Stimulated activated CD8-positive, alpha-beta memory T cell treated with anti-CD3 and anti-CD28 coated beads, Interleukin-7, amount 100 ng/mL, for 24 hours (primary cell): Measurements from ENCODE around the gene BTG2.
A peak's percentile ranks its signal among the peaks of the same experiment; 100 is the strongest.
"Not testable (repeated sequence)": the region's sequence is repeated elsewhere in the genome, so short reads cannot be mapped to it uniquely, and the experiment has no call there.

Experiments
- DNase-seq: peaks from one replicate; pipeline ENCODE4 v3.0.0-alpha.2; 2020; ENCODE audit warnings: low read depth

Gene BTG2, protein sequence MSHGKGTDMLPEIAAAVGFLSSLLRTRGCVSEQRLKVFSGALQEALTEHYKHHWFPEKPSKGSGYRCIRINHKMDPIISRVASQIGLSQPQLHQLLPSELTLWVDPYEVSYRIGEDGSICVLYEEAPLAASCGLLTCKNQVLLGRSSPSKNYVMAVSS

DNA sequence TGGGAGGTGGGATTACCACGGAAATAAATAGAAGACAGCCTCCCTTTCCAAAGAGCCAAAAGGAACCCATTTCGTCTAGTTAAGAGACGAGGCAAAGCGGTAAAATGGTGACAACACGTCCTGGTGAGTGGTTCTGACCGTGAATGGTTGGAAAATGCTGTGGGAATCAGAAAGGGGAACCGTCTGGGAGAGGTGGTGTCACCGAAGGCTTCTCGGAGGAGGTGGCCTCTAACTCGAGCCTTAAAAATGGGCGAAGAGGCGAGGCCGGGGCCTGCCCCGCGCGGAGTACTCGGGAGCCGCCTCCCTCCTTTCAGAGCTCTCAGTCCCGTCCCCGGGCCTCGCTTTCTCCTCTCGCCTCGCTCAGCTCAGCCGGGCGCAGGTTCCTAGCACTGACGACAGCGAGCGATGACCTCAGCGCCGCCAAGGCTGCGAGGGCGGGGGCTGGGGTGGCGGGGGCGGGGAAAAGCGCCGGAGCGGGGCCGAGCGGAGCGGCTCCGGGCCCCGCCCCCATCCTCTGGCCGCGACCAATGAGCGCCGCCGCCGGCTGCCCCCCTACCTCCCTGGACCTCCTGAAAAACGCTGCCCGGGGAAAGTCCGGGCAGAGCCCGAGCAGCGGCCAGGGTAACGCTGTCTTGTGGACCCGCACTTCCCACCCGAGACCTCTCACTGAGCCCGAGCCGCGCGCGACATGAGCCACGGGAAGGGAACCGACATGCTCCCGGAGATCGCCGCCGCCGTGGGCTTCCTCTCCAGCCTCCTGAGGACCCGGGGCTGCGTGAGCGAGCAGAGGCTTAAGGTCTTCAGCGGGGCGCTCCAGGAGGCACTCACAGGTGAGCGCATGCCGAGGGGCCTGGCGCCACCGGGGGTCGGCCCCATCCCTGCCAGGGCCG is at the start of gene BTG2:
Gene BTG2 (plus strand): TSS at position 601 of the 890 bp plus-strand sequence. CDS start 88 bp downstream, at position 689.
- peak; percentile 66 for DNase-seq

DNA sequence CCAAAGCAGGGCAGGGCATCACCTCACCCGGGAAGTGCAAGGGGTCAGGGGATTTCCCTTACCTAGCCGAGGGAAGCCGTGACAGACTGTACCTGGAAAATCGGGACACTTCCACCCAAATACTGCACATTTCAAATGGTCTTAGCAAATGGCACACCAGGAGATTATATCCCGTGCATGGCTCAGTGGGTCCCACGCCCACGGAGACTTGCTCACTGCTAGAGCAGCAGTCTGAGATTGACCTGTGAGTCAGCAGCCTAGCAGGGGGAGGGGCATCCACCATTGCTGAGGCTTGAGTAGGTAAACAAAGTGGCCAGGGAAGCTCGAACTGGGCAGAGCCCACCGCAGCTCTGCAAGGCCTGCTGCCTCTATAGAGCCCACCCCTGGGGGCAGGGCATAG is 48.7 kb upstream of the BTG2 start:
- not testable (repeated sequence) for DNase-seq

DNA sequence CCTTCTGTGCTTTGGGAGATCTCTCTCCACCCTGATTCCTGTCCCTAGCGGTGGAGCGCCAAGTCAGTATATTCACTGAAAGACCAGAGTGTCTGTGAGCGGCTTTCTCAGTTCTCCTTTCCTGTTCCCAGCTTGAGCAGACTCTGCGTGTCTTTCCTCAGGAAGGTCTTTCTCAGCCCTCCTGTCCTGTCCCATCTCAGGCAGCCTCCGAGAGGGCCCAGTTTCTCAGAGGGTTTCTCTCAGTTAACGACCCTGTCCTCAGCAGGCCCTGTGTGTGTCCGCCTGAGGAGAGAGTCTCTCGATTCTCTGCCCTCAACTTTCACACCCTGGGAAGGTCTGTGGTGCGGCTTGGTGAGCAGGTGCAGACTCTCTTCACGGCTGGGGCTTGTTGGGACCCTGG is 41.8 kb upstream of the BTG2 start:
- no peak for DNase-seq

DNA sequence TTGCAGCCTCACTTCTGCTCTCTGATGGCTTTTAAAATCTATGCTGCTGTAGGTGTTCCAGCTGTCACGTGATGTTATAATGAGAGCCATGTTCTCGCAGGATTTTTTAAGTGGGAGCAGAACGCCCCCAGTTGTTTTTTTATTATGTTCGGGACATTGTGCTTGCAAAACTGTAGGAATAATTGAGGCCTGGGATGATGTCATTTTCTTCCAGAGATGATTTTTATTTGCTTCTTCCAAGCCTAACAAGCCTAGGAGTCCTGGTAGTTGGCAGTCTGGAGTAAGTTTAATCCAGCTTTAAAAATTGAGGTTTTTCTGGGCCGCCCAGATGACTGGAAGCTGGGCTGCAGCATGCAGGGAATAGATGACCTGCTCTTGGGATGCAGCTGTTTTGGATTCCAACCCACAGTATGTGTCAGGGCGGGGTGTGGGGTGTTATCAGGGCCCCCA is 41.2 kb upstream of the BTG2 start:
- DNase-seq = no peak

DNA sequence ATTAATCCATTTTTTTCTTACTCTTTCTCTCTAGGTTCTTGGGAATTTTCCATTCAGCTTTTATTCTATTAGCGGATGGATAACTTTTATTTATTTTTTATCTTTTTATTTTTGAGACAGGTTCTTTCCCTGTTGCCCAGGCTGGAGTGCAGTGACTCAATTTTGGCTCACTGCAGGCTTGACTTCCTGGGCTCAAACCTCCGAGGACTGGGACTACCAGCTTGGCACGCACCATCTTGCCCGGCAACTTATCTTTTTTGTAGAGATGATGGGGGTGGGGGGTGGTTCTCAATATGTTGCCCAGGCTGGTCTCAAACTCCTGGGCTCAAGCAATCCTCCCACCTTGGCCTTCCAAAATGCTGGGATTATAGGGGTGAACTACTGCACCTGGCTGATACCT is 39.8 kb upstream of the BTG2 start:
- DNase-seq = no peak

DNA sequence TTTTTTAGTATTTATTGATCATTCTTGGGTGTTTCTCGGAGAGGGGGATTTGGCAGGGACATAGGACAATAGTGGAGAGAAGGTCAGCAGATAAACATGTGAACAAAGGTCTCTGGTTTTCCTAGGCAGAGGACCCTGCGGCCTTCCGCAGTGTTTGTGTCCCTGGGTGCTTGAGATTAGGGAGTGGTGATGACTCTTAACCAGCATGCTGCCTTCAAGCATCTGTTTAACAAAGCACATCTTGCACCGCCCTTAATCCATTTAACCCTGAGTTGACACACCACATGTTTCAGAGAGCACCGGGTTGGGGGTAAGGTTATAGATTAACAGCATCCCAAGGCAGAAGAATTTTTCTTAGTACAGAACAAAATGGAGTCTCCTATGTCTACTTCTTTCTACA is 39.2 kb upstream of the BTG2 start:
- DNase-seq = not testable (repeated sequence)

DNA sequence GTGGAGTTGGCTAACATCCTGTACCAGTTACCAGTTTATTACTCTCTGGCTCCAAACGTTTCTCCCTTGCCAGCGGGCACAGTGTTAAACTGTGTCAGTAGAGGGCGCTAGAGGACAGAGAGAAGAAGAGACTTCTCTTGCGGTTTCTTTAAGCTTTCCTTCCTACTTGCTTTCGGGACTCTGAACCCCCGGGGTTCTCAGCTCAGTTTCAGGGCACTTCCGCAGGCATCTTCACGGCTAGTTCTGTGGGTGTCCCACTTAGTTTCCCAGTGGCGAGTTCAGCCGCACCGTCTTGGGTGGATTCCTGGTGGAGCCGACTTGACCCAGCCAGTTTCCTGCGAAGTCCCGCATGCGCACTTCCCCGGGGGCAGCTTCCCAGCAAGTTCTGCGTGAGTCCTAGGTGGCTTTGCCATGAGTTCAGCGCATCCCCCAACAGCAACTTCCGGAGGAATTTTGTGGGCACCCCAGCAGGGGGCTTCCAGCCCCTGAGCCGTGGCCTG is 37.9 kb upstream of the BTG2 start:
- DNase-seq = no peak

DNA sequence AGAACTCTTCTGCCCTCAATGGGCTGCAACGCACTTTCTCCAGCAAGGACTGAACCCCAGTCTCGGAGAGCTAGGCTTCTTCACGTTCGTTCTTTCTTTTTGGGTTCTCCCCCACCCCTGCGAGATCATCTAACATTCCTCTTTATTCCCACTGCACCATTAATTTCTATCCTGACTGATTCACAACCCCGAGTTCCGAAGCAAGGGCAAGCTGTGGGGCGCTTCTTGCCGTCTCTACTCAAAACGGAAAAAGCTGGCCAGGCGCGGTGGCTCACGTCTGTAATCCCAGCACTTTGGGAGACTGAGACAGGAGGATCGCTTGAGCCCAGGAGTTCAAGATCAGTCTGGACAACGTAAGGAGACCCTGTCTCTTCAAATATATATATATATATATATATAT is 37.4 kb upstream of the BTG2 start:
- no peak for DNase-seq

DNA sequence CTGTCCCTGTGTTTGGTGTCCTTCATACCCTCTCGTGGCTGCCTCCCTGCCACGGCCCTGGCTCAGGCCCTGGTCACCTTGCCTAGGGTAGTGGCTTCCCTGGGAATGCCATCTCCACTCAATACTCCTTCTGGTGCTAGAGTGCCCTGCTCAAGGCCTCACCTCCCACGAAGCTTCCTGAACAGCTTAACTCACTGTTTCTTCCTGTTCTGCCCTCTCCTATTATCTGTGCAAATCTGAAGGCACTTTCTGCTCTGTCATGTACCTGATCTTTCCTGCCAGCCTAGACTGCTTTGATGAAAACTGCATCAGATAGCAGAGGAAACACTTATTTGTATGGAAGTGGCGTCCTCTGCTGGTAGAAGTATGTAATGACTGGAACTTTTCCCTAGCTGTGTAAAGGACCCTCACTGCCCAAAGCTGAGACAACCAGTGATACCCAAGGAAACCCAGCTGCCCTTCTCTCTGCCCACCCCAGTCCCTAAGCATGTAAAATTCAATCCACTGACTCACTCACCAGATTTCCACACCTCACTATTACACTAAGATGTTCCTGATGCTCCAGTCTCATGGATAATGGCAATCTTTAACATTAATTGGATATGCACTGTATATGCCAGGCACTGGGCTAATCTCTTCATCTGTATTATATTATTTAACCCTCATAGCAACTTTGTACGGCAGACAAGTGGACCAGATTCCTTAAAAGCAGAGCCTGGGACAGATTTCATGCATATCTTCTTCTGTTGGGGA is 36.2 kb upstream of the BTG2 start:
- DNase-seq = no peak

DNA sequence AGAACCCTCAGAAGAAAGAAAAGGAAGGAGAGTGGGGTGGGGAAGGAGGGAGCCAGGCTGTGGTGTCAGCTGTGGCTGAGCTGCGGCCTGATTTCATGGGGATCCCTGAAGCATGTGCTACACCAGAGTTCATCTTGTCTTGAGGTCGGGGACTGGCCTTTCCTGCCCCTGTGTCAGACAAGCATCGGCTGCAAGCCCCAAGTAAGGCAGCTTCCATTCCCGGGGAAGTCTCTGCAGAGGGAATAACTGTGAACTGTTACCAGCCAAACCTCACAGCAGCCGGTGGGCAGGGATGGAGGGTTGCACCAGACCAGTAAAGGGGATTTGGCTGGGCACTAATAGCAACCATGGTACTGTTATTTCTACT is 35.7 kb upstream of the BTG2 start:
- DNase-seq = no peak

DNA sequence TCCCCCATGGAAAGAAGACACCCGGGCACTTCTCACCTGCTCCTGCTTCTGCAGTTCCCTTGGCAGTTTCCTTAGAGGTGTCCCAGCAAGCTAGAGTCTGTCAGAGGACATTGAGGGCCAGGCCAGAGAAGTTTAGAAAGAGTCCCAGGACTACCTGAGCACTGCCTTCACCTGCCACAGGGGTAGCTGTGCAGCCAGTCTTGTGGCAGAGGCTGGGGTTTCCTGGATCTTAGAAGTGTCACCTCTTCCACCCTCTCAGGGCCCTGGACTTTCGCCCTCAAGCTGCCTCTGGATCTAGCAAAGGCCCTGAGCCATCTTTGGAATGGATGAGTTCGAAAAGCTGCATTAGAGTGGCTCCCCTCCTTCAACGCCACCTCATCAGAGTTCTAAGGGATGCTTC is 34.9 kb upstream of the BTG2 start:
- no peak for DNase-seq

DNA sequence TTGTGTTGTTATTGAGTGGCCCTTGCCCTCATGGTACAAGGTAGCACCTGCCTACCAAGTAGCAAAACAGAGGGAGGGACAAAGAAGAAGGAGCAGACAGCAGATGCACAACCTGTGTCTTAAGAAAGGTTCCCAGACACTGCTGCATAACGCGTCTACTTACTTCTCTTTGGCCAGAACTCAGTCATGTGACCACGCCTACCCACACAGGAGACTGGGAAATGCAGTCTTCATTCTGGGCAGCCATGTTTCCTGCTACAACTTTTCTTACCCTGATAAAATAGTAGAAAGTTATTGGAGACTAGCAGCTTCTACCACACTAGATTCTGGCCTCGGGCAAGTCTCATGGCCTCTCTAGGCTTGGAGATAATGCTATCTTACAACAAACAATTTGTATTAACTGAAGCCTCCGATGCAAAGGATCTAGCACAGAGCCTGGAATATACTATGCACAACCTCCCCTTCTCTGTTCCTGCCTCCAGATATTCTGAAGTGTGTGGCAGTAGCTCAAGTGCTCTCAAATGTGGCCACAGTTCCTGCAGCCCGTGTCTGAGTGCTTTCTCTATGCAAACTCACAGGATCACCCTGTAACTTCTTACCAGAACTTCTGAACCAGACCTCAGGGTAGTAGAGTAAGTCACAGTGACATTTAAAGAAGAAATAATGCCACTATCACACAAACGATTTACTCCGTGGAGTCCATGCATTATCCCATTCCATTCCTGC is 34.1 kb upstream of the BTG2 start:
- DNase-seq = no peak

DNA sequence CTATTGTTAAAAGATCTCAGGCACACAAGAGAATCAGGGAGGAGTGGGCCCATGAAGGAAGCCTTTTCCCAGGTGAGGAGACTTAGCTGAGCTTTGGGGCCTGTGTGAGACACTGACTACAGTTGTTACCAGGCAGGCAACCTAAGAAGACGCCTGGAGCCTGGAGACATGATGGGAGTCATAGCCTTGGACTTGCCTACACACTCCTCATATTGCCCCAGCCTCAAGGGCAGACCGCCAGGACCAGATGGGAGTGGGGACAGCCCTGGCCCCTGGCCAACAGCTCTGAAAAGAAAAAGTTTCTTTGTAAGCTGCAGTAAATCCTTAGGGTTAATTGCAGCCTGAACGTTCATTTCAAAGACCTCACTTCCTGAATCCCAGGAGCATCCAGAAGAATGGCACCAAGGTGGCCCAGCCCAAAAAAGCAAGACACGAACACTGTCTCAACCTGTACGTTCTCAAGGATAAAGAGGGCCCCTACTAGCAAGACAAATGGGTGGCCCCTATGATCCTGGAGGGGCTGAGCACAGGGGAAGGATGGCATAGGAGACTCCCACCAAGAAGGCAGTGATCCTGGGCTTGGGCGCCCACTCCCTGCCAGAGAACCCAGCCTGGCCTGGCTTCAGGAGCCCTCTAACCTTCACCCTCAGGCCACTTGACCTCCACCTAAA is 33.2 kb upstream of the BTG2 start:
- DNase-seq = no peak

DNA sequence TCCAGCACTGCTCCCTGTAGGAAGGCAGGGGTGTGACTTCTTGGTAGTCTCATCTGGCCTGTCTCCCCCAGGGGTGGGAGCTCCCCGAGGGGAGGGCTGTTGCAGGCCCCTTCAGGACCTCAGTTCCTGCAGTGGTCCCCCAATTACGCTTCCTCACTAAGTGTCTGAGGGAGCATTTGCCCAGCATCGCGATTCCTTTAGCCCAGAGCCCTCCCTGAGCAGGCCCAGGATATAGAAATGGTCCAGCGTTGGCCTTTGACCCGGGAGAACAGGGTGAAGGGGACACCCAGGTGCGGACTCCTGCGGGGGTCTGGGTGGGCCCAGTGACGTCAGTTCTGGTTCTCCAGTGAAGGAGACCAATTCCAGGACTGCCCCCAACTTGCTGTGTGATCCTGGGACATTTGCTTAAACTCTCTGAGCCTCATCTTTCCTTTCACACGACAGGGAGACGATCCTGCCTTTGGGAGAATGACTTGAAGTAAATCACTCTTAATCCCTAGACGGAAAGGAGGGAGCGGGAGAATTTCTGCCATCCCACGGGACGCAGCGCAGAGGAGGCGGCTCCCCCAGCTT is 32.6 kb upstream of the BTG2 start:
- no peak for DNase-seq

DNA sequence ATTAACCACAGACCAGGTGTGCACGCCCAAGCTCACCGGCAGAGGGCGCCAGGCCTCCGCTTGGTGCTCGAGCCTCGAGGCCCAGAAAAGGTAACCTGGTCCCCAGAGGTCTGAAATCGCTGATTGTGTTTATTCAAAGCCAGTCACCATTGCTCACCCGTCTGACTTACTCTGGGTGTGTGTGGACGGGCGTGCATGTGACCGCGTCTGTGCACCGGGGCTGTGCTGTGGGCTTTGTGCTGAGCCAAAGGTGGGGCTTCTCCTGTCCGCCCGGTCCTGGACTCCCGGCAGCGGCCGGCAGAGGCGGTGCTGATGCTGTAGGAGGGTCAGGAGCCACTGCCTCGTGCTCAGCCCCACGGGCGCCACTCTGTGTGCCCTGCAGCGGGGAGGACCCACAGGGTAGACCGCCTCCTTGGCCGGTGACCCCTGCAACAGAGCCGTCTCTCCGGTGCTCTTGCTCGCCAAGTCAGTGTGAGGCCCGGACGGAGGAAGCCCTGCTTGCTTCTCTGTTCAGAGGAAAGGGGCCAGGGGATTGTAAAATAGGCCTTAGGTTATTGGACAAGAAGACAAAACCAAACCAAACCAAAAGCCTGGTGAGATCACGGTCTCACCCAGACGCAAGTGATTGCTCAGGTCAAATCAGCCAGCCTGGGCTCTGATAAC is 32.0 kb upstream of the BTG2 start:
- peak; percentile 84 for DNase-seq

DNA sequence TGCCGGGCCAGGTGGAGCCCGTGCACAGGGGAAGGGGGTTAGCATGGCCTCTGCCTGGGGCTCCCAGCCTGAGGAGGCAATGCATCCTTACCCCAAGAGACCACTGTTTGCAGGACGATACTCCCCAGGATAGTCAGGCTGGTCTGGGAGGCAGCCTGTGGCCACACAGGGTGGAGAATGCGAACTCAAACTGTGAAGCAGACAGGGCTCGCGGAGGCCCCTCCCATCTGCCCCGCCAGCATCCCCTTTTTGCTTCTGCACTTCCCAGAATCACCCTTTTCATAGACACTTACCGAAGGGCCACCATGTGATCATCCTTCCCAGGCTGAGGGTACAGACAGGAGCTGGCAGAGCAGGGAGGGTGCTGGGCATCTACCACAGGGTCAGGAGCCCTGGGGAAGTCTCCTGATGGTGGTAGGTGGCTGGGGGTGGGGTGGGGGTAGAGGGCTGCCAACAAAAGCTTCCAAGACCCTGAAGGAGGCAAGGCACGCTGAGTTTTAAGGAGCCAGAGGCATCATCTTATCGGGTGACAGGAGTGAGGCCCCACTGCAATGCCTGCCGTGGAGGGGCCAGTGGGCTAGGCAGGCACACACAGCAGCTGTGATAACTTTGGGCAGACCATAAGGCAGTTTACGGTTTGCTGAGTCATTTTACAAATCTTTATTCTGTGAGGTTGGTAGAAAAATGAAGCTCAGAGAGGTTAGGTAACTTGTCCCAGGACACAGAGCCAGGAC is 31.3 kb upstream of the BTG2 start:
- no peak for DNase-seq

DNA sequence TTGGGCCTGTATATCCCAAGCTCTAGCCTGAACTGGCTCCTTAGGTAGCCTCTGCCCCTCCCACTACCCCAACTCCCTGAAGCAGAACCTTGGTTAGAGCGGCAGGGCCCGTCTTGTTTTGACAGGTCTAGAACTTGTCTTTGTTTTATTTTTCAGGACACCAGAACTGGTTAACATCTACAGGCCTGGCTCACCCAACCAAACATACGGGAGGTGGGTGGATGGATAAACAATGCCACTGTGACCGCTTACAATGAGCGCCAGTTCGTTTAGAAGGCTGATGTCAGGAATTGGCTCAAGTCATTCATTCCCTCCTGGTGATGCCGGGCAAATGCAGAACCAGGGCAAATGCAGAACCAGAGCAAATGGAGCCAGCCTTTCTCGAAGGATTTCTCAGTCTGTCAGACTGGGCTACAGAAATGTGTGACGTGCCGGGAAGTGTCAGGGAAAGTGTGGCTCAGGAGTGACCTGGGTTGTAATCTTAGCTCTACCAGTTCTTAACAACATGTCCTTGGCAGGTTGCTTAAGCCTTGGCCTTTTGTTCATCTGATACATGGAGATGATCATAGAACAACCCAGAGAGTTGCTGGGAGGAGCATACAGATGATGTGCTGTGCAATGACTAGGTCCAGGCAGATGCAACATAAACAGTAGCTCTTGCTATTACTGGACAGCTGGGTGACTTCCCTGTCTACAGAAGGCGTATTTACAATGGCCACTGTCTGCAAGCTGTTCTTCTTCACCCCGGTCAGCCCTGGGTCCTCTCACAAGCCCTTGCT is 30.5 kb upstream of the BTG2 start:
- no peak for DNase-seq

DNA sequence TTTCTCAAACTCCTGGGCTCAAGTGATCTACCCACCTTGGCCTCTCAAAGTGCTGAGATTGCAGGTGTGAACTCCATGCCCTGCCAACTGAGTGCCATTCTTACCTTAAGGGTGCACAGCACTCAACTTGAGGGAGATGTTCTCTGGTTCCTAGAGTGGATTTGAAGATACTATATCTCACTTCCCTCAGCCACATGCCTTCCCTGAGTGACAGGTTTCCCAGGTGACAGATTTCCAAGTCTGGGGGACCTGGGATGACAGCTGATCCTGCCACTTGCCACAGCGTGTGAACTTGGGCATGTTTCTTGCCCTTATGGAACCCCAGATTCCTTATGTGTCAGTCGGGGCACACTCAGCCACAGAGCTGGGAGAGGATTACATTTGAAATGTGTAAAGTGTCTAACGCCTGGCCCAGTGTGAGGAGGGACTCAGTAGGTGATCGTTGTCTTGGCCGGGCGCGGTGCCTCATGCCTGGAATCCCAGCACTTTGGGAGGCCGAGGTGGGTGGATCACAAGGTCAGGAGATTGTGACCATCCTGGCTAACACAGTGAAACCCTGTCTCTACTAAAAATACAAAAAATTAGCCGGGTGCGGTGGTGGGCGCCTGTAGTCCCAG is 29.6 kb upstream of the BTG2 start:
- DNase-seq = no peak

DNA sequence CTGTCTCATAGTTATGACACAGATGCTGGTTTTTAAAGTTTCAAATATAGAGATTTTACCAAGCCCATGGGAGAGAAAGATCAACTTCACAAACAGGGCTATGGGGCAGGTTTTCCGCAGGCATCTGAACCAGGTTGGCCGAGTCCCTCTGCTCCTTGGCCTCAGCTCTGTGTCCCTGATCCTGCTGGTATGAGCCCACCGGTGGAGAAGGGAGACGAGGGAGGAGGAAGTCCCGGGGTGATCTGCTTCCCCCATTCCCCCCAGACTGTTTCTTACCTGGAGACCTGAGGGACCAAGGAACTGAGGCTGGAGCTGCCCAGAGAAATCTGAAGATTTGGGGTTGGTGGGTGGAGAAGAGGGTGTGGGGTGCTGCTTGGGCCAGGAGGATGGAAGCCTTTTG is 28.9 kb upstream of the BTG2 start:
- no peak for DNase-seq
